ENCODE data around the gene GCLC. TPM values are rescaled to one million over a fixed set of nuclear protein-coding genes. Genes with fewer than 3 reads are reported as not detected.
A peak's percentile ranks its signal among the peaks of the same experiment; 100 is the strongest.

The GCLC gene
- total RNA-seq, 1 donor from 2014 or later: 33.4 TPM

- no peak for DNase-seq
Measured at GRCh38 chr6:53523511-53524454, 21.1 kb downstream of the GCLC start.

- DNase-seq: no peak
Measured at GRCh38 chr6:53520320-53520928, 24.5 kb downstream of the GCLC start.

- no peak for DNase-seq
Measured at GRCh38 chr6:53518862-53519261, 26.0 kb downstream of the GCLC start.

- DNase-seq: no peak
Measured at GRCh38 chr6:53517021-53517420, 27.9 kb downstream of the GCLC start.

- DNase-seq: no peak
Measured at GRCh38 chr6:53514677-53515076, 30.2 kb downstream of the GCLC start.

- DNase-seq: no peak
Measured at GRCh38 chr6:53513519-53513966, 31.4 kb downstream of the GCLC start.

GRCh38 chr6:53513056-53513455 lies 31.8 kb downstream of the GCLC start:
- DNase-seq: no peak

- no peak for DNase-seq
Measured at GRCh38 chr6:53512626-53513025, 32.3 kb downstream of the GCLC start.

- no peak for DNase-seq
Measured at GRCh38 chr6:53510746-53511145, 34.2 kb downstream of the GCLC start.

- no peak for DNase-seq
Measured at GRCh38 chr6:53506872-53507271, 38.0 kb downstream of the GCLC start.

- no peak for DNase-seq
Measured at GRCh38 chr6:53504512-53504911, 40.4 kb downstream of the GCLC start.

- DNase-seq: no peak
Measured at GRCh38 chr6:53503060-53503459, 41.8 kb downstream of the GCLC start.

GRCh38 chr6:53501432-53501831 lies 43.5 kb downstream of the GCLC start:
- DNase-seq: no peak

GRCh38 chr6:53500095-53500494 lies 44.8 kb downstream of the GCLC start:
- DNase-seq: no peak

- DNase-seq: no peak
Measured at GRCh38 chr6:53499094-53499493, 45.8 kb downstream of the GCLC start.

- no peak for DNase-seq
Measured at GRCh38 chr6:53498649-53499048, 46.3 kb downstream of the GCLC start.

GRCh38 chr6:53497905-53498304 lies 47.0 kb downstream of the GCLC start:
- DNase-seq: no peak

GRCh38 chr6:53496797-53497375 lies 48.0 kb downstream of the GCLC start:
- no peak for DNase-seq

- no peak for DNase-seq
Measured at GRCh38 chr6:53495506-53496499, 49.1 kb downstream of the GCLC start.

- no peak for DNase-seq
Measured at GRCh38 chr6:53494076-53494475, 50.8 kb downstream of the GCLC start.

- DNase-seq: no peak
Measured at GRCh38 chr6:53493635-53494025, 51.3 kb downstream of the GCLC start.

GRCh38 chr6:53492860-53493634 lies 51.9 kb downstream of the GCLC start:
- DNase-seq: peak; percentile 70

Data from dermis blood vessel endothelial cell (primary cell).